SH-SY5Y (cell line): ENCODE results near the gene ANKRD13C.

ENCODE experiments used
- GATA2 ChIP-seq: IDR thresholded peaks from 2 replicates; pipeline ENCODE4 v1.6.1; 2011; ENCODE audit warnings: mild to moderate bottlenecking, low read depth, low read length
- GATA3 ChIP-seq: IDR thresholded peaks from 2 replicates; pipeline ENCODE4 v1.6.1; 2011; ENCODE audit warnings: low read depth, mild to moderate bottlenecking, low read length, moderate library complexity

GRCh38 chr1:70324683-70325082, 29.8 kb downstream of the ANKRD13C start:
- TF ChIP-seq GATA3 = no peak
- no peak for TF ChIP-seq GATA2
